Neuronal stem cell (in vitro differentiated cells): ENCODE measurements around the gene HFE.

ENCODE experiments used
- DNase-seq: peaks from one replicate; pipeline ENCODE4 v3.0.0-alpha.2; 2013; ENCODE audit warnings: low spot score
- H2AFZ ChIP-seq: one replicate; pipeline ENCODE4 v1.6.1; 2013; ENCODE audit warnings: mild to moderate bottlenecking, low read length, inconsistent platforms
- H2AK5ac ChIP-seq: 2 replicates; pipeline ENCODE4 v1.6.1; 2013; ENCODE audit warnings: low read depth, mild to moderate bottlenecking, inconsistent platforms, low read length, moderate library complexity, mixed read lengths
- H2BK120ac ChIP-seq: 2 replicates; pipeline ENCODE4 v1.6.1; 2013; ENCODE audit warnings: low read depth, mild to moderate bottlenecking, inconsistent platforms, low read length, moderate library complexity, mixed read lengths
- H2BK12ac ChIP-seq: one replicate; pipeline ENCODE4 v1.6.1; 2013; ENCODE audit warnings: low read length, inconsistent platforms
- H2BK15ac ChIP-seq: 2 replicates; pipeline ENCODE4 v1.6.1; 2013; ENCODE audit warnings: mild to moderate bottlenecking, low read length, inconsistent platforms, mixed read lengths
- H2BK5ac ChIP-seq: one replicate; pipeline ENCODE4 v1.6.1; 2013; ENCODE audit warnings: inconsistent platforms, mild to moderate bottlenecking, low read length, moderate library complexity
- H3K14ac ChIP-seq: one replicate; pipeline ENCODE4 v1.6.1; 2013; ENCODE audit warnings: low read length, inconsistent platforms
- H3K18ac ChIP-seq: 2 replicates; pipeline ENCODE4 v1.6.1; 2013; ENCODE audit warnings: low read length, inconsistent platforms
- H3K23ac ChIP-seq: 2 replicates; pipeline ENCODE4 v1.6.1; 2013; ENCODE audit warnings: low read depth, mild to moderate bottlenecking, mixed read lengths, low read length, inconsistent platforms; ENCODE audit not compliant: poor library complexity
- H3K27ac ChIP-seq: replicated peaks from 3 replicates; pipeline ENCODE4 v1.5.1; 2013; ENCODE audit warnings: low read length, inconsistent platforms
- H3K27me3 ChIP-seq, 3 experiments: 2 replicates each; pipeline ENCODE4 v1.6.1; 2013; ENCODE audit warnings: low read length in 3 of 3, mild to moderate bottlenecking in 2 of 3, inconsistent platforms in 1 of 3, low read depth in 1 of 3, mixed read lengths in 1 of 3, moderate library complexity in 1 of 3; ENCODE audit not compliant: control insufficient read depth in 3 of 3, insufficient read depth in 3 of 3
- H3K36me3 ChIP-seq, 2 donors: replicated peaks in 1 of 2; 2 replicates each; pipeline ENCODE4 v1.6.1; 2013; ENCODE audit warnings: low read length in 2 of 2; ENCODE audit not compliant: control insufficient read depth in 2 of 2, insufficient read depth in 2 of 2
- H3K4ac ChIP-seq: 2 replicates; pipeline ENCODE4 v1.6.1; 2013; ENCODE audit warnings: inconsistent platforms, mild to moderate bottlenecking, low read length, moderate library complexity
- H3K4me1 ChIP-seq, 2 donors: 1 replicate in 1 of 2; 2 replicates in 1 of 2; pipeline ENCODE4 v1.6.1; 2013; ENCODE audit warnings: low read length in 2 of 2, low read depth in 1 of 2; ENCODE audit not compliant: control insufficient read depth in 2 of 2, insufficient read depth in 1 of 2
- H3K4me2 ChIP-seq: one replicate; pipeline ENCODE4 v1.6.1; 2013; ENCODE audit warnings: mild to moderate bottlenecking, low read length, inconsistent platforms; ENCODE audit not compliant: insufficient read depth, poor library complexity, severe bottlenecking
- H3K4me3 ChIP-seq, 2 donors: 2 replicates each; pipeline ENCODE4 v1.5.1; 2013; ENCODE audit warnings: low read length in 2 of 2, mild to moderate bottlenecking in 2 of 2, inconsistent platforms in 1 of 2, moderate library complexity in 1 of 2
- H3K79me1 ChIP-seq: one replicate; pipeline ENCODE4 v1.6.1; 2013; ENCODE audit warnings: low read depth, mild to moderate bottlenecking, inconsistent platforms, low read length, moderate library complexity
- H3K9ac ChIP-seq: one replicate; pipeline ENCODE4 v1.6.1; 2013; ENCODE audit warnings: mild to moderate bottlenecking, low read depth, low read length, inconsistent platforms; ENCODE audit not compliant: poor library complexity
- H3K9me3 ChIP-seq, 2 donors: replicated peaks in 1 of 2; 2 replicates each; pipeline versions ENCODE3 to v1.6.1; 2013; ENCODE audit warnings: low read length in 2 of 2, mild to moderate bottlenecking in 2 of 2, inconsistent platforms in 1 of 2, low read depth in 1 of 2, mixed read lengths in 1 of 2, moderate library complexity in 1 of 2; ENCODE audit not compliant: control insufficient read depth in 2 of 2, insufficient read depth in 1 of 2
- H4K8ac ChIP-seq: one replicate; pipeline ENCODE4 v1.6.1; 2013; ENCODE audit warnings: low read depth, mild to moderate bottlenecking, inconsistent platforms, low read length, moderate library complexity
- H4K91ac ChIP-seq: one replicate; pipeline ENCODE4 v1.6.1; 2013; ENCODE audit warnings: low read length, low read depth, mild to moderate bottlenecking, inconsistent platforms; ENCODE audit not compliant: poor library complexity
- WGBS, 2 donors: extraction: QIAGEN DNeasy Blood & Tissue Kit; methylation state at CpG; one replicate each; pipeline ENCODE4 v1.1.7; 2013; ENCODE audit warnings: missing lambda C conversion rate in 2 of 2, mixed read lengths in 1 of 2; ENCODE audit not compliant: insufficient read length in 2 of 2, insufficient replicate concordance in 1 of 2; ENCODE audit errors: extremely low coverage in 2 of 2; 5-methylcytosine and 5-hydroxymethylcytosine counted together

Gene HFE

GRCh38 chr6:26104457-26105108, 17.4 kb downstream of the HFE start:
- no peaks in the 10 kb centered on the region for H3K79me1 ChIP-seq
- peak overlapping the region; percentile 50 for H2AFZ ChIP-seq
- peak overlapping the region; percentile 88 for H3K27ac ChIP-seq
- no CpG with 5 or more reads among the region's 22 CpGs for WGBS, 2 donors
- no peak overlapping the region for H2BK12ac ChIP-seq
- no peak overlapping the region for H2BK15ac ChIP-seq
- no peak overlapping the region for H4K91ac ChIP-seq
- H3K9ac ChIP-seq: no peak overlapping the region
- H3K23ac ChIP-seq: no peak overlapping the region
- no peak overlapping the region for H4K8ac ChIP-seq
- DNase-seq: no peak
- H3K14ac ChIP-seq: no peak overlapping the region
- peak overlapping the region; percentile 54 for H3K4me2 ChIP-seq
- no peaks in the 10 kb centered on the region for H3K36me3 ChIP-seq
- peaks cover 4 to 6% of the 10 kb centered on the region in 2 donors for H3K4me1 ChIP-seq
- H3K18ac ChIP-seq: no peak overlapping the region
- no peaks in the 10 kb centered on the region for H3K27me3 ChIP-seq
- no peak overlapping the region for H3K4ac ChIP-seq
- no peak overlapping the region for H2AK5ac ChIP-seq
- peak overlapping the region; percentile 51 to 80 for H3K4me3 ChIP-seq
- H2BK120ac ChIP-seq: no peak overlapping the region
- peaks cover 5 to 14% of the 10 kb centered on the region in 2 donors for H3K9me3 ChIP-seq
- H2BK5ac ChIP-seq: no peak overlapping the region

GRCh38 chr6:26105109-26105730, 18.0 kb downstream of the HFE start:
- H4K8ac ChIP-seq: no peak overlapping the region
- H3K23ac ChIP-seq: no peak overlapping the region
- H3K27ac ChIP-seq: no peak overlapping the region
- H3K4me1 ChIP-seq: peaks cover 4 to 6% of the 10 kb centered on the region in 2 donors
- H2BK15ac ChIP-seq: no peak overlapping the region
- no peak overlapping the region for H2BK12ac ChIP-seq
- no peak overlapping the region for H3K9ac ChIP-seq
- no peak overlapping the region for H2BK120ac ChIP-seq
- no peak overlapping the region for H4K91ac ChIP-seq
- no peaks in the 10 kb centered on the region for H3K36me3 ChIP-seq
- H3K9me3 ChIP-seq: peaks cover 5 to 14% of the 10 kb centered on the region in 2 donors
- no peak overlapping the region for H3K4me3 ChIP-seq
- H2AFZ ChIP-seq: no peak overlapping the region
- no peak overlapping the region for H3K14ac ChIP-seq
- no peak overlapping the region for H3K18ac ChIP-seq
- H3K4me2 ChIP-seq: no peak overlapping the region
- WGBS, 2 donors: no CpG with 5 or more reads among the region's 8 CpGs
- no peak for DNase-seq
- H3K27me3 ChIP-seq: no peaks in the 10 kb centered on the region
- H3K79me1 ChIP-seq: no peaks in the 10 kb centered on the region
- no peak overlapping the region for H2AK5ac ChIP-seq
- no peak overlapping the region for H2BK5ac ChIP-seq
- no peak overlapping the region for H3K4ac ChIP-seq

GRCh38 chr6:26105842-26106241, 18.6 kb downstream of the HFE start:
- Histone ChIP-seq H2BK12ac (no peak overlapping the region), H3K79me1 (no peaks in the 10 kb centered on the region), H4K91ac (no peak overlapping the region), H3K14ac (no peak overlapping the region), H3K27ac (no peak overlapping the region), H3K4me3 (no peak overlapping the region), H2BK15ac (no peak overlapping the region), H3K4me2 (no peak overlapping the region), H3K36me3 (no peaks in the 10 kb centered on the region), H3K4ac (no peak overlapping the region), H2AFZ (no peak overlapping the region), H3K23ac (no peak overlapping the region), H3K9ac (no peak overlapping the region), H3K18ac (no peak overlapping the region), H3K4me1 (peaks cover 4 to 6% of the 10 kb centered on the region in 2 donors), H3K9me3 (peaks cover 5 to 14% of the 10 kb centered on the region in 2 donors), H2BK120ac (no peak overlapping the region), H2AK5ac (no peak overlapping the region), H2BK5ac (no peak overlapping the region), H3K27me3 (no peaks in the 10 kb centered on the region), H4K8ac (no peak overlapping the region)
- no CpG with 5 or more reads among the region's 4 CpGs for WGBS, 2 donors
- no peak for DNase-seq

GRCh38 chr6:26107935-26108334, 20.7 kb downstream of the HFE start:
- Histone ChIP-seq H2BK12ac (no peak overlapping the region), H2BK120ac (peak overlapping the region; percentile 64), H3K18ac (peak overlapping the region; percentile 24), H2AFZ (no peak overlapping the region), H3K4ac (no peak overlapping the region), H3K36me3 (no peaks in the 10 kb centered on the region), H3K27me3 (no peaks in the 10 kb centered on the region), H3K27ac (no peak overlapping the region), H4K8ac (no peak overlapping the region), H3K4me3 (peak overlapping the region in 1 of 2 donors; percentile 45), H3K23ac (no peak overlapping the region), H3K79me1 (no peaks in the 10 kb centered on the region), H3K9me3 (peaks cover 5 to 14% of the 10 kb centered on the region in 2 donors), H2BK15ac (peak overlapping the region; percentile 28), H3K4me2 (no peak overlapping the region), H3K4me1 (peaks cover 4 to 6% of the 10 kb centered on the region in 2 donors), H4K91ac (no peak overlapping the region), H3K14ac (peak overlapping the region; percentile 90), H2BK5ac (no peak overlapping the region), H2AK5ac (peak overlapping the region; percentile 40), H3K9ac (no peak overlapping the region)
- no CpG with 5 or more reads among the region's 18 CpGs for WGBS, 2 donors
- DNase-seq: no peak
